ENCODE measurements around the gene ATAD1.

DNA sequence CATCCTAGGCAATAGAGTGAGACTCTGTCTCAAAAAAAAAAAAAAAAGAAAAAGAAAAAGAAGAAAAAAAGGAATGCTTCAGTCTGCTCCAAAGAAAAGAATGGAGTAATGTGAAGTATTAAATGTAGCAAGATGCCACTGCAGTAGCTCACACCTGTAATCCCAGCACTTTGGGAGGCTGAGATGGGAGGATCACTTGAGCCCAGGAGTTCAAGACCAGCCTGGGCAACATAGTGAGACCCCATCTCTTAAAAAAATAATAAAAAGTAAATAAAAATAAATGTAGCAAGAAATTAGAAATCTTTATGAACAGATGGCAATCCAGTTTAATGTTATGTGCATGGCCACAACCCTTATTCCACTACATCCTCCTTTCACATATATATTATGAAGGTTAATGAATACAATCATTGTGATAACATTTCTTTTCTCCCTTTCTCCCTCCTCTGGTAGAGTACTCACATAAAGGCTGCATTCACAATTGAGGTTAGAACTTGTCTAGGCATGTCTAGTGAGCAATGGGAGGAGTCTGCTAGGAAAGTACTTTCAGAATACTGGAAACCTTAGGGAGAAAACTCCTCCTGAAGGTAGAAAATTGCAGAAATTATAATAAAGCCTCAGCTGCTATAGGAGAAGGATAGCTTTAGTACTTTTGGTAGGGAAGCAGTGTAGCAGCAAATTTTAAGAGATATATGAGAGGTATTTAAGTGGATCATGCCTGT, 24.9 kb upstream of the ATAD1 start:
- TF ChIP-seq TAF1 (IDR thresholded peaks at IDR 0.05; ENCODE audit: low read depth) (no peak), YY1 (IDR thresholded peaks at IDR 0.05; ENCODE audit: low read depth) (no peak), FOXM1 (IDR thresholded peaks at IDR 0.05; ENCODE audit: borderline replicate concordance, low read depth) (no peak), EP300 (IDR thresholded peaks at IDR 0.05; ENCODE audit: borderline replicate concordance) (no peak), CREB1 (IDR thresholded peaks at IDR 0.05; ENCODE audit: low read depth) (no peak), NFIC (IDR thresholded peaks at IDR 0.05) (no peak), TCF12 (IDR thresholded peaks at IDR 0.05; ENCODE audit: low read depth) (no peak), RAD21 (IDR thresholded peaks at IDR 0.05; ENCODE audit: low read depth) (no peak)
- TF ChIP-seq, protein P1, sequence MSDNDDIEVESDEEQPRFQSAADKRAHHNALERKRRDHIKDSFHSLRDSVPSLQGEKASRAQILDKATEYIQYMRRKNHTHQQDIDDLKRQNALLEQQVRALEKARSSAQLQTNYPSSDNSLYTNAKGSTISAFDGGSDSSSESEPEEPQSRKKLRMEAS (IDR thresholded peaks at IDR 0.05): no peak
- TF ChIP-seq, protein P2, sequence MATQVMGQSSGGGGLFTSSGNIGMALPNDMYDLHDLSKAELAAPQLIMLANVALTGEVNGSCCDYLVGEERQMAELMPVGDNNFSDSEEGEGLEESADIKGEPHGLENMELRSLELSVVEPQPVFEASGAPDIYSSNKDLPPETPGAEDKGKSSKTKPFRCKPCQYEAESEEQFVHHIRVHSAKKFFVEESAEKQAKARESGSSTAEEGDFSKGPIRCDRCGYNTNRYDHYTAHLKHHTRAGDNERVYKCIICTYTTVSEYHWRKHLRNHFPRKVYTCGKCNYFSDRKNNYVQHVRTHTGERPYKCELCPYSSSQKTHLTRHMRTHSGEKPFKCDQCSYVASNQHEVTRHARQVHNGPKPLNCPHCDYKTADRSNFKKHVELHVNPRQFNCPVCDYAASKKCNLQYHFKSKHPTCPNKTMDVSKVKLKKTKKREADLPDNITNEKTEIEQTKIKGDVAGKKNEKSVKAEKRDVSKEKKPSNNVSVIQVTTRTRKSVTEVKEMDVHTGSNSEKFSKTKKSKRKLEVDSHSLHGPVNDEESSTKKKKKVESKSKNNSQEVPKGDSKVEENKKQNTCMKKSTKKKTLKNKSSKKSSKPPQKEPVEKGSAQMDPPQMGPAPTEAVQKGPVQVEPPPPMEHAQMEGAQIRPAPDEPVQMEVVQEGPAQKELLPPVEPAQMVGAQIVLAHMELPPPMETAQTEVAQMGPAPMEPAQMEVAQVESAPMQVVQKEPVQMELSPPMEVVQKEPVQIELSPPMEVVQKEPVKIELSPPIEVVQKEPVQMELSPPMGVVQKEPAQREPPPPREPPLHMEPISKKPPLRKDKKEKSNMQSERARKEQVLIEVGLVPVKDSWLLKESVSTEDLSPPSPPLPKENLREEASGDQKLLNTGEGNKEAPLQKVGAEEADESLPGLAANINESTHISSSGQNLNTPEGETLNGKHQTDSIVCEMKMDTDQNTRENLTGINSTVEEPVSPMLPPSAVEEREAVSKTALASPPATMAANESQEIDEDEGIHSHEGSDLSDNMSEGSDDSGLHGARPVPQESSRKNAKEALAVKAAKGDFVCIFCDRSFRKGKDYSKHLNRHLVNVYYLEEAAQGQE (IDR thresholded peaks at IDR 0.05; ENCODE audit: low read depth): no peak
- TF ChIP-seq, protein P3, sequence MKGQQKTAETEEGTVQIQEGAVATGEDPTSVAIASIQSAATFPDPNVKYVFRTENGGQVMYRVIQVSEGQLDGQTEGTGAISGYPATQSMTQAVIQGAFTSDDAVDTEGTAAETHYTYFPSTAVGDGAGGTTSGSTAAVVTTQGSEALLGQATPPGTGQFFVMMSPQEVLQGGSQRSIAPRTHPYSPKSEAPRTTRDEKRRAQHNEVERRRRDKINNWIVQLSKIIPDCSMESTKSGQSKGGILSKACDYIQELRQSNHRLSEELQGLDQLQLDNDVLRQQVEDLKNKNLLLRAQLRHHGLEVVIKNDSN (IDR thresholded peaks at IDR 0.05): no peak

Data from Ishikawa (cell line).